C4-2B (cell line): ENCODE results near the gene CD160.

Experiments
- CTCF ChIP-seq: fragments of 450-650 bp; conservative IDR thresholded peaks from 2 replicates; pipeline ENCODE4 v1.5.1; 2017; ENCODE audit warnings: mild to moderate bottlenecking
- ZFX ChIP-seq: fragments of 450-650 bp; IDR thresholded peaks from 2 replicates; pipeline ENCODE4 v1.6.1; 2017

- TF ChIP-seq CTCF (no peak), ZFX (no peak)
Measured at GRCh38 chr1:145690587-145691558, 28.4 kb upstream of the CD160 start.
